ENCODE measurements around the gene ZHX3. TPM values are rescaled to one million over a fixed set of nuclear protein-coding genes. Genes with fewer than 3 reads are reported as not detected.

ZHX3 gene
- total and polyA plus RNA-seq, 8 donors = 6.6 to 59.3 (median 18.7) TPM

- TF ChIP-seq POLR2AphosphoS5 (IDR thresholded peaks at IDR 0.05) (no peak), EP300 (IDR thresholded peaks at IDR 0.05) (no peak), CTCF (IDR thresholded peaks at IDR 0.05) (no peak), POLR2A (IDR thresholded peaks at IDR 0.05) (no peak)
- intact Hi-C loops (cut with DNase I; ENCODE audit: low total_unique reads) = no loop called here
- DNase-seq = no peak
- no peaks in the 10 kb centered on the region for H3K4me1 ChIP-seq
- no peaks in the 10 kb centered on the region for H3K27me3 ChIP-seq
- no peaks in the 10 kb centered on the region for H3K9me3 ChIP-seq
- 93 to 98% (median 95%) methylated on average over 4 to 7 of the region's 7 CpGs for WGBS, 5 donors
- H3K36me3 ChIP-seq = peaks cover 3 to 74% (median 67%) of the 10 kb centered on the region in 4 donors
- H3K27ac ChIP-seq = no peak overlapping the region
- H3K4me3 ChIP-seq = no peak overlapping the region
These were observed 38.2 kb upstream of the ZHX3 start for GRCh38 chr20:41355598-41356203.

- Histone ChIP-seq H3K4me1 (no peaks in the 10 kb centered on the region), H3K36me3 (peaks cover 3 to 79% (median 71%) of the 10 kb centered on the region in 4 donors), H3K27me3 (no peaks in the 10 kb centered on the region), H3K27ac (no peak overlapping the region), H3K9me3 (no peaks in the 10 kb centered on the region), H3K4me3 (no peak overlapping the region)
- 97 to 99% (median 97%) methylated on average over 3 of the region's 3 CpGs for WGBS, 5 donors
- intact Hi-C loops (cut with DNase I; ENCODE audit: low total_unique reads) = no loop called here
- TF ChIP-seq POLR2AphosphoS5 (IDR thresholded peaks at IDR 0.05) (no peak), POLR2A (IDR thresholded peaks at IDR 0.05) (no peak), CTCF (IDR thresholded peaks at IDR 0.05) (no peak), EP300 (IDR thresholded peaks at IDR 0.05) (no peak)
- no peak for DNase-seq
These were observed 37.7 kb upstream of the ZHX3 start for GRCh38 chr20:41355192-41355591.

DNA sequence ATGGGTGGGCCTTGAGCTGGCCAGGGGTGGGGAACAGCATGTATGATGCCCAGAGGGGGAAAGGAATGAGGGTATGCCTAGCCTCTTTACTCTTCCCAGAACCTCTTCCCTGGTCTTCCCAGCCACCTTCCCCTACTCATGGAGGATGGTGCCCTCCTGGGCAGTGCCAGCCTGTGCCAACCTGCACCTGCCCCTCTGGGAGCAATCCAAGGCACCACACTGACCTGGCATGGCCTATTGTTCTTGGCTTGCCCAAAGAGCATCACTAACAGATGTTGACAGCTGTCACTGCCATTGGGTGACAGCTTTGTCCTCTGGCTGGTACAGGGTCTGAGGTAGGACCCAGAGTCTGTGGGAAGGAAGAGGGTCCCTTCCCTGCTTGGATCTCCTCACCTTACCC is 36.0 kb upstream of the ZHX3 start:
- Histone ChIP-seq H3K36me3 (peaks cover 3 to 92% (median 75%) of the 10 kb centered on the region in 4 donors), H3K4me1 (no peaks in the 10 kb centered on the region), H3K27ac (no peak overlapping the region), H3K9me3 (no peaks in the 10 kb centered on the region), H3K27me3 (no peaks in the 10 kb centered on the region), H3K4me3 (no peak overlapping the region)
- no peak for DNase-seq
- no peak for TF ChIP-seq POLR2A (IDR thresholded peaks at IDR 0.05)
- TF ChIP-seq EP300 (IDR thresholded peaks at IDR 0.05) = no peak
- no peak for TF ChIP-seq POLR2AphosphoS5 (IDR thresholded peaks at IDR 0.05)
- no peak for TF ChIP-seq CTCF (IDR thresholded peaks at IDR 0.05)
- intact Hi-C loops (cut with DNase I; ENCODE audit: low total_unique reads) = no loop called here

GRCh38 chr20:41352666-41353065 is 35.1 kb upstream of the ZHX3 start:
- H3K4me3 ChIP-seq = no peak overlapping the region
- H3K27ac ChIP-seq = no peak overlapping the region
- no peaks in the 10 kb centered on the region for H3K27me3 ChIP-seq
- peaks cover 0 to 3% (median 0%) of the 10 kb centered on the region in 4 donors for H3K4me1 ChIP-seq
- intact Hi-C loops (cut with DNase I; ENCODE audit: low total_unique reads) = no loop called here
- peaks cover 3 to 91% (median 74%) of the 10 kb centered on the region in 4 donors for H3K36me3 ChIP-seq
- no peaks in the 10 kb centered on the region for H3K9me3 ChIP-seq
- DNase-seq = no peak
- WGBS, 5 donors = 70 to 86% (median 78%) methylated on average over 5 of the region's 5 CpGs
- TF ChIP-seq POLR2A (IDR thresholded peaks at IDR 0.05) (no peak), EP300 (IDR thresholded peaks at IDR 0.05) (no peak), POLR2AphosphoS5 (IDR thresholded peaks at IDR 0.05) (no peak), CTCF (IDR thresholded peaks at IDR 0.05) (no peak)

Data from stomach (tissue), 9 donors.